ENCODE data around the gene CCT7. TPM values are rescaled to one million over a fixed set of nuclear protein-coding genes. Genes with fewer than 3 reads are reported as not detected.

CCT7 gene
- polyA plus RNA-seq, 1 of the 3 experiments (the other 2 are of a cell fraction): 369 TPM

DNA sequence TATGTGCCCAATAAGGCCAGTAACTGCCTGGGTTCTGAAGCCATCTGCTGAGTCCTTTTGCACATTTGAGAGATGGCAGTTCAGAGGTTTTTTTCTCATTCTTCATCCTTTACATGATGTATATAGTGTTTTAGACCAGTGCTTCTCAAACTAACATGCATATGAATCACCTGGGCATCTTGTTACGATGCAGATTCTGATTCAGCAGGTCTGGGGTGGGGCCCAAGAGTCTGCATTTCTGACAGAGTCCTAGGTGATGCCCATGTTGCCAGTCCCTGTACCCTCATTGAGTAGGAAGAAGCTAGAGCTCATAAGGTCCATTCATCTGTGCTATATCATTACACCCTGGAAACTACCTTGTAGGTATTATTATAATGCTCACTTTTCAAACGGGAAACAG, 16.3 kb upstream of the CCT7 start:
- POLR2A ChIA-PET: no interaction called here
- H3K27ac ChIP-seq (ENCODE audit: low read depth in 2 of 2, low read length in 1 of 2): peak overlapping the region in 1 of 2 experiments; percentile 32; a peak in 2 of 4 replicates

DNA sequence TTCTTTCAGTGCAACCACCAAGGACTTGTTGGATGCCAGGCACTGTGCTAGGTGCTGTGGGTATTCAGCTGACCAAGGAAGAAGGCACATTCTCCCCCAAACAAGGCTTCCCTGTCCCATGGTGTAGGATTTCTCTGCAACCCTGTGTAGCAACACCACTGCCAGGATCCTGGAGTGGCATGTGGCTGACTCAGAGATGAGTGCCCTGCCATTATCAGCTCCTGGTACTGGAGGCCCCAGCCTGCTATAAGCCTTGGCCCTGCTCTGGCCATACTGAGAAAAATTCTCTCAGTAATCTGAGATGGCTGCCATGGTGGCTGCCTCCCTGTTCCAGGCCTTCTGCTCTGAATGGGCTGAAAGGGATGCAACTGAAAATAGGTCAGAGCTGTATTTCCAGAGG, 15.8 kb upstream of the CCT7 start:
- no peak overlapping the region for H2AFZ ChIP-seq (ENCODE audit: low read depth)
- H3K4me3 ChIP-seq (ENCODE audit: low read depth in 2 of 2, low read length in 1 of 2): no peak overlapping the region
- H3K9me2 ChIP-seq: no peaks in the 10 kb centered on the region
- H3K4me2 ChIP-seq: peak overlapping the region; percentile 43; the same call in 1 of the 2 replicates
- H3K9me3 ChIP-seq: no peaks in the 10 kb centered on the region
- no peak overlapping the region; the same call in 1 of the 2 replicates for H3K9ac ChIP-seq
- no peaks in the 10 kb centered on the region for H4K20me1 ChIP-seq (ENCODE audit: insufficient read depth)
- H3K36me3 ChIP-seq (replicated peaks in 1 of 2; ENCODE audit: control insufficient read depth in 1 of 2, insufficient read depth in 2 of 2, low read length in 1 of 2): peaks cover 13 to 19% of the 10 kb centered on the region in 2 experiments
- ChIA-PET POLR2A (no interaction called here), CTCF (interaction anchor here (0.9 to 1.4 kb wide), 3 partner anchors 16 to 326 kb away, joined by 3 to 5 read pairs (median 3); partner anchors contain the start of gene CCT7)
- TF ChIP-seq FOSL2 (IDR thresholded peaks at IDR 0.05; ENCODE audit: borderline replicate concordance, low read depth) (peak; percentile 32; the same call in 1 of the 2 replicates), YY1 (IDR thresholded peaks at IDR 0.05; ENCODE audit: low read depth) (peak; percentile 67; the same call in 1 of the 2 replicates), FOXJ3 (CRISPR knock-in tag; IDR thresholded peaks at IDR 0.05) (no peak)
- TF ChIP-seq, protein P1, sequence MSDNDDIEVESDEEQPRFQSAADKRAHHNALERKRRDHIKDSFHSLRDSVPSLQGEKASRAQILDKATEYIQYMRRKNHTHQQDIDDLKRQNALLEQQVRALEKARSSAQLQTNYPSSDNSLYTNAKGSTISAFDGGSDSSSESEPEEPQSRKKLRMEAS (IDR thresholded peaks at IDR 0.05; ENCODE audit: low read depth): peak; percentile 54
- TF ChIP-seq, protein P2, sequence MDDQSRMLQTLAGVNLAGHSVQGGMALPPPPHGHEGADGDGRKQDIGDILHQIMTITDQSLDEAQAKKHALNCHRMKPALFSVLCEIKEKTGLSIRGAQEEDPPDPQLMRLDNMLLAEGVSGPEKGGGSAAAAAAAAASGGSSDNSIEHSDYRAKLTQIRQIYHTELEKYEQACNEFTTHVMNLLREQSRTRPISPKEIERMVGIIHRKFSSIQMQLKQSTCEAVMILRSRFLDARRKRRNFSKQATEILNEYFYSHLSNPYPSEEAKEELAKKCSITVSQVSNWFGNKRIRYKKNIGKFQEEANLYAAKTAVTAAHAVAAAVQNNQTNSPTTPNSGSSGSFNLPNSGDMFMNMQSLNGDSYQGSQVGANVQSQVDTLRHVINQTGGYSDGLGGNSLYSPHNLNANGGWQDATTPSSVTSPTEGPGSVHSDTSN (IDR thresholded peaks at IDR 0.05): 0 out of 2 replicates have a peak, but pooled peaks have one; percentile 17
- TF ChIP-seq, protein P3, sequence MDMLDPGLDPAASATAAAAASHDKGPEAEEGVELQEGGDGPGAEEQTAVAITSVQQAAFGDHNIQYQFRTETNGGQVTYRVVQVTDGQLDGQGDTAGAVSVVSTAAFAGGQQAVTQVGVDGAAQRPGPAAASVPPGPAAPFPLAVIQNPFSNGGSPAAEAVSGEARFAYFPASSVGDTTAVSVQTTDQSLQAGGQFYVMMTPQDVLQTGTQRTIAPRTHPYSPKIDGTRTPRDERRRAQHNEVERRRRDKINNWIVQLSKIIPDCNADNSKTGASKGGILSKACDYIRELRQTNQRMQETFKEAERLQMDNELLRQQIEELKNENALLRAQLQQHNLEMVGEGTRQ (IDR thresholded peaks at IDR 0.05; ENCODE audit: borderline replicate concordance, low read depth, low read length): no peak
- peaks cover 42% of the 10 kb centered on the region for H3K79me2 ChIP-seq (ENCODE audit: insufficient read depth)
- peaks cover 3 to 10% of the 10 kb centered on the region in 2 experiments; a peak in 2 of 4 replicates for H3K4me1 ChIP-seq (ENCODE audit: control insufficient read depth in 1 of 2, insufficient read depth in 2 of 2, low read depth in 1 of 2, low read length in 1 of 2)
- H3F3A ChIP-seq (replicated peaks; ENCODE audit: insufficient read depth): peaks cover 7% of the 10 kb centered on the region
- no peaks in the 10 kb centered on the region for H3K27me3 ChIP-seq (ENCODE audit: insufficient read depth)
- no peak for DNase-seq
- H3K27ac ChIP-seq (ENCODE audit: low read depth in 2 of 2, low read length in 1 of 2): peak overlapping the region in 1 of 2 experiments; percentile 32; a peak in 2 of 4 replicates

More for the DNA sequence above, 16.3 kb upstream of the CCT7 start:
- no peaks in the 10 kb centered on the region for H3K9me3 ChIP-seq
- no peak overlapping the region for H3K4me3 ChIP-seq (ENCODE audit: low read depth in 2 of 2, low read length in 1 of 2)
- H2AFZ ChIP-seq (ENCODE audit: low read depth): no peak overlapping the region
- H3K4me1 ChIP-seq (ENCODE audit: control insufficient read depth in 1 of 2, insufficient read depth in 2 of 2, low read depth in 1 of 2, low read length in 1 of 2): peaks cover 3 to 10% of the 10 kb centered on the region in 2 experiments; a peak in 2 of 4 replicates
- H3K9me2 ChIP-seq: no peaks in the 10 kb centered on the region
- CTCF ChIA-PET: interaction anchor here (0.9 to 1.4 kb wide), 3 partner anchors 17 to 326 kb away, joined by 3 to 5 read pairs (median 3); partner anchors contain the start of gene CCT7
- WGBS (ENCODE audit: low lambda C conversion rate): 55% methylated on average over 2 of the region's 2 CpGs
- H3K4me2 ChIP-seq: peak overlapping the region; percentile 43; the same call in 1 of the 2 replicates
- H3K9ac ChIP-seq: no peak overlapping the region
- H4K20me1 ChIP-seq (ENCODE audit: insufficient read depth): no peaks in the 10 kb centered on the region
- H3K27me3 ChIP-seq (ENCODE audit: insufficient read depth): no peaks in the 10 kb centered on the region
- DNase-seq: no peak
- H3K36me3 ChIP-seq (replicated peaks in 1 of 2; ENCODE audit: control insufficient read depth in 1 of 2, insufficient read depth in 2 of 2, low read length in 1 of 2): peaks cover 11 to 19% of the 10 kb centered on the region in 2 experiments
- peaks cover 10% of the 10 kb centered on the region for H3F3A ChIP-seq (replicated peaks; ENCODE audit: insufficient read depth)
- peaks cover 42% of the 10 kb centered on the region for H3K79me2 ChIP-seq (ENCODE audit: insufficient read depth)
- TF ChIP-seq NRF1 (IDR thresholded peaks at IDR 0.05; ENCODE audit: low read depth, low read length) (no peak), RAD21 (IDR thresholded peaks at IDR 0.05; ENCODE audit: low read length) (no peak), MEF2A (IDR thresholded peaks at IDR 0.05; ENCODE audit: borderline replicate concordance, low read depth) (no peak), FOXJ3 (CRISPR knock-in tag; IDR thresholded peaks at IDR 0.05) (no peak), YY1 (IDR thresholded peaks at IDR 0.05; ENCODE audit: low read depth) (no peak), SIN3A (IDR thresholded peaks at IDR 0.05; ENCODE audit: borderline replicate concordance, low read depth, low read length) (no peak), RCOR1 (IDR thresholded peaks at IDR 0.05; ENCODE audit: low read length) (no peak), RFX5 (IDR thresholded peaks at IDR 0.05; ENCODE audit: low read length) (no peak), FOSL2 (IDR thresholded peaks at IDR 0.05; ENCODE audit: borderline replicate concordance, low read depth) (no peak), CHD2 (IDR thresholded peaks at IDR 0.05; ENCODE audit: low read length, partially characterized antibody) (no peak)
- TF ChIP-seq, protein P4, sequence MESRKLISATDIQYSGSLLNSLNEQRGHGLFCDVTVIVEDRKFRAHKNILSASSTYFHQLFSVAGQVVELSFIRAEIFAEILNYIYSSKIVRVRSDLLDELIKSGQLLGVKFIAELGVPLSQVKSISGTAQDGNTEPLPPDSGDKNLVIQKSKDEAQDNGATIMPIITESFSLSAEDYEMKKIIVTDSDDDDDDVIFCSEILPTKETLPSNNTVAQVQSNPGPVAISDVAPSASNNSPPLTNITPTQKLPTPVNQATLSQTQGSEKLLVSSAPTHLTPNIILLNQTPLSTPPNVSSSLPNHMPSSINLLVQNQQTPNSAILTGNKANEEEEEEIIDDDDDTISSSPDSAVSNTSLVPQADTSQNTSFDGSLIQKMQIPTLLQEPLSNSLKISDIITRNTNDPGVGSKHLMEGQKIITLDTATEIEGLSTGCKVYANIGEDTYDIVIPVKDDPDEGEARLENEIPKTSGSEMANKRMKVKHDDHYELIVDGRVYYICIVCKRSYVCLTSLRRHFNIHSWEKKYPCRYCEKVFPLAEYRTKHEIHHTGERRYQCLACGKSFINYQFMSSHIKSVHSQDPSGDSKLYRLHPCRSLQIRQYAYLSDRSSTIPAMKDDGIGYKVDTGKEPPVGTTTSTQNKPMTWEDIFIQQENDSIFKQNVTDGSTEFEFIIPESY (IDR thresholded peaks at IDR 0.05; ENCODE audit: borderline replicate concordance, low read depth): no peak
- TF ChIP-seq, protein P2 (IDR thresholded peaks at IDR 0.05): no peak
